HCT116 (cell line): ENCODE results near the gene GRAMD2A. TPM values are rescaled to one million over a fixed set of nuclear protein-coding genes. Genes with fewer than 3 reads are reported as not detected.

Experiments
- ATAC-seq: fragments of 200-7000 bp; cut with Tn5 transposase; 2 replicates; pipeline ENCODE4 v1.9.1; 2020; ENCODE audit warnings: mild to moderate bottlenecking, moderate library complexity
- BruUV-seq: library from RNA; stranded (reverse); fragments of 400-500 nt; replicated peaks from 2 replicates; lab custom pipeline; 2021; lab: Mats Ljungman, UMichigan
- CTCF ChIA-PET: fragments of 300-600 bp; sonication (Branson Sonifier 250); formaldehyde crosslinking; loops from one replicate; lab custom pipeline; 2021; ENCODE audit warnings: antibody characterized with exemption; lab: Charles Lee
- POLR2A ChIA-PET: fragments of 300-600, 350-600 bp; sonication (Branson Sonifier 250); formaldehyde crosslinking; loops from one replicate; lab custom pipeline; 2021; ENCODE audit warnings: antibody characterized with exemption; lab: Charles Lee
- RAD21 ChIA-PET, 2 experiments: fragments of 300-600 bp; sonication (Branson Sonifier 250); formaldehyde crosslinking; loops; one replicate each; lab custom pipeline; 2023; ENCODE audit warnings: low total read pairs in 2 of 2; ENCODE audit not compliant: uncharacterized antibody in 2 of 2, unreplicated experiment in 2 of 2, low non-redundant PET in 1 of 2; lab: Charles Lee
- DNase-seq: peaks from one replicate; pipeline ENCODE4 v3.0.0-alpha.2; 2010; ENCODE audit warnings: low read depth, low spot score
- H2AFZ ChIP-seq: fragments of 200-600 bp; shearing (Covaris generic), sonication (generic); 2 replicates; pipeline ENCODE4 v1.6.1; 2017; ENCODE audit warnings: low read depth, mixed run types, mixed read lengths, antibody characterized with exemption, low read length; ENCODE audit not compliant: poor library complexity, severe bottlenecking
- H3K27ac ChIP-seq: 2 replicates; pipeline ENCODE4 v1.5.1; 2012; ENCODE audit warnings: low read depth, low read length
- H3K27me3 ChIP-seq: fragments of 200-600 bp; sonication (generic); 2 replicates; pipeline ENCODE4 v1.6.1; 2016; ENCODE audit warnings: mixed run types, low read length, mixed read lengths; ENCODE audit not compliant: insufficient read depth
- H3K36me3 ChIP-seq, 2 experiments: fragments of 200-500 bp in 1 of 2; fragments of 200-600 bp in 1 of 2; sonication (Bioruptor generic) in 1 of 2; sonication (generic) in 1 of 2; 2 replicates each; pipeline versions ENCODE4 v1.5.1 to v1.6.1; 2014 to 2016; ENCODE audit warnings: low read length in 2 of 2, inconsistent platforms in 1 of 2, mixed read lengths in 1 of 2, mixed run types in 1 of 2; ENCODE audit not compliant: insufficient read depth in 2 of 2, control insufficient read depth in 1 of 2
- H3K4me1 ChIP-seq, 2 experiments: fragments of 200-600 bp in 1 of 2; sonication (generic) in 1 of 2; 2 replicates each; pipeline versions ENCODE4 v1.5.1 to v1.6.1; 2012 to 2017; ENCODE audit warnings: low read length in 2 of 2, inconsistent platforms in 1 of 2, mild to moderate bottlenecking in 1 of 2, mixed read lengths in 1 of 2, mixed run types in 1 of 2, moderate library complexity in 1 of 2; ENCODE audit not compliant: insufficient read depth in 2 of 2, control insufficient read depth in 1 of 2
- H3K4me2 ChIP-seq: fragments of 200-600 bp; sonication (generic); 2 replicates; pipeline ENCODE4 v1.6.1; 2017; ENCODE audit warnings: mixed run types, low read length, mixed read lengths
- H3K4me3 ChIP-seq, 2 experiments: fragments of 200-600 bp in 1 of 2; sonication (generic) in 1 of 2; replicated peaks in 1 of 2; 2 replicates each; pipeline ENCODE4 v1.5.1; 2011 to 2016; ENCODE audit warnings: low read length in 2 of 2, control low read depth in 1 of 2, low read depth in 1 of 2, mild to moderate bottlenecking in 1 of 2, mixed read lengths in 1 of 2, mixed run types in 1 of 2
- H3K79me2 ChIP-seq: fragments of 200-600 bp; sonication (generic); 2 replicates; pipeline ENCODE4 v1.6.1; 2017; ENCODE audit warnings: mild to moderate bottlenecking, mixed run types, low read length, moderate library complexity, mixed read lengths; ENCODE audit not compliant: insufficient read depth
- H3K9ac ChIP-seq: fragments of 200-600 bp; sonication (generic); 2 replicates; pipeline ENCODE4 v1.6.1; 2016; ENCODE audit warnings: low read length, mixed read lengths
- H3K9me2 ChIP-seq: fragments of 200-600 bp; sonication (generic), shearing (Covaris generic); 2 replicates; pipeline ENCODE4 v1.6.1; 2017; ENCODE audit warnings: mixed run types, mild to moderate bottlenecking, moderate library complexity; ENCODE audit not compliant: insufficient read depth
- H3K9me3 ChIP-seq, 2 experiments: fragments of 200-500 bp in 1 of 2; fragments of 200-600 bp in 1 of 2; sonication (Bioruptor generic) in 1 of 2; sonication (generic) in 1 of 2; 2 replicates each; pipeline ENCODE4 v1.6.1; 2014 to 2017; ENCODE audit warnings: low read length in 2 of 2, mixed read lengths in 2 of 2, inconsistent platforms in 1 of 2, low read depth in 1 of 2, mild to moderate bottlenecking in 1 of 2, mixed run types in 1 of 2, moderate library complexity in 1 of 2; ENCODE audit not compliant: control insufficient read depth in 1 of 2, insufficient read depth in 1 of 2
- H4K20me1 ChIP-seq: fragments of 200-600 bp; sonication (generic), shearing (Covaris generic); 2 replicates; pipeline ENCODE4 v1.6.1; 2017; ENCODE audit warnings: mixed run types, mild to moderate bottlenecking, moderate library complexity; ENCODE audit not compliant: insufficient read depth
- CEBPB ChIP-seq: IDR thresholded peaks from 2 replicates; pipeline ENCODE4 v1.6.1; 2012; ENCODE audit warnings: low read depth
- EGR1 ChIP-seq: IDR thresholded peaks from 2 replicates; pipeline ENCODE4 v1.6.1; 2012; ENCODE audit warnings: low read depth
- EZH2 ChIP-seq: fragments of 200-600 bp; sonication (generic); IDR thresholded peaks from 2 replicates; pipeline ENCODE4 v1.6.1; 2017; ENCODE audit warnings: antibody characterized with exemption, mixed run types
- EZH2phosphoT487 ChIP-seq: fragments of 200-600 bp; IDR thresholded peaks from 2 replicates; pipeline ENCODE4 v1.6.1; 2018; ENCODE audit warnings: antibody characterized with exemption, borderline replicate concordance
- FOSL1 ChIP-seq: IDR thresholded peaks from 2 replicates; pipeline ENCODE4 v1.6.1; 2012; ENCODE audit warnings: low read depth
- JUND ChIP-seq: IDR thresholded peaks from 2 replicates; pipeline ENCODE4 v1.6.1; 2012
- SRF ChIP-seq: IDR thresholded peaks from 2 replicates; pipeline ENCODE4 v1.6.1; 2012; ENCODE audit warnings: low read depth
- TCF7L2 ChIP-seq: IDR thresholded peaks from 2 replicates; pipeline ENCODE4 v1.7.0; 2011; ENCODE audit warnings: borderline replicate concordance, inconsistent platforms; ENCODE audit not compliant: insufficient read depth, insufficient read length; ENCODE audit errors: extremely low read depth
- YY1 ChIP-seq: IDR thresholded peaks from 2 replicates; pipeline ENCODE4 v1.6.1; 2011; ENCODE audit warnings: low read length, low read depth, moderate library complexity, mild to moderate bottlenecking; ENCODE audit not compliant: insufficient replicate concordance; ENCODE audit errors: extremely low read depth
- ZFX ChIP-seq: fragments of 450-650 bp; IDR thresholded peaks from 2 replicates; pipeline ENCODE4 v1.6.1; 2017
- intact Hi-C: fragments of 100-400 bp; cut with micrococcal nuclease; formaldehyde crosslinking; loops from 2 replicates; pipeline ENCODE4 v1.10.0; 2022
- total RNA-seq: library from RNA; stranded (reverse); gene quantifications from one replicate; pipeline ENCODE4 v1.2.1, GENCODE V29; 2021; ENCODE audit not compliant: unreplicated experiment
- TF ChIP-seq, protein P1 (sequence below): IDR thresholded peaks from 2 replicates; pipeline ENCODE4 v1.6.1; 2012
- TF ChIP-seq, protein P2 (sequence below): IDR thresholded peaks from 2 replicates; pipeline ENCODE4 v1.6.1; 2011; ENCODE audit warnings: mild to moderate bottlenecking, low read length, moderate library complexity; ENCODE audit not compliant: insufficient replicate concordance; ENCODE audit errors: extremely low read depth
- TF ChIP-seq, protein P3 (sequence below): IDR thresholded peaks from 2 replicates; pipeline ENCODE4 v1.6.1; 2012; ENCODE audit warnings: low read depth

The GRAMD2A gene
- total RNA-seq, 1 experiment from 2014 or later = 8.0 TPM

DNA sequence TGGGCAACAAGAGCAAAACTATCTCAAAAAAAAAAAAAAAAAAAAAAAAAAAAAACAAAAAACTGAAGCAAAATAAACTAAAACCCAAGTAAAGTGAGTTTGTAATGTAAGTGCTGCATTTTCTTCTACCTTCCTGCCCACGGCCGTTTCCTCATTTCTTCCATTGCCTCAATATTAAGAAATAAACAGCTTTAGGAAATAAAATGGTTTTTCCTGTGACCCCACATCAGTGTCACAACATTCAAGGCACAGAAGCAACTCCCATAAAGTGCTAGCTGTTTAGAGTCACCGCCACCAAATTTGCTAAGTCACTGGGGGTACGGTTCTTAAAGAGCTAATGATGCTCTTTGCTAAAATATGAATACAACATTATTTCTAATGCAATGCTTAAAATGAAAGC, 30.1 kb upstream of the GRAMD2A start:
- POLR2A ChIA-PET = interaction anchor here (0.7 to 3.8 kb wide), 8 partner anchors 10 to 925 kb away, joined by 3 to 48 read pairs (median 6); no protein-coding TSS in a partner anchor
- no peak for ATAC-seq
- Histone ChIP-seq H3K79me2 (peaks cover 93% of the 10 kb centered on the region), H3K9me2 (no peaks in the 10 kb centered on the region), H3K4me2 (peak overlapping the region; percentile 99), H3K4me3 (peak overlapping the region; percentile 82 to 94), H3K9me3 (no peaks in the 10 kb centered on the region), H3K36me3 (peaks cover 7 to 37% of the 10 kb centered on the region in 2 experiments; a peak in 3 of 4 replicates), H4K20me1 (peaks cover 49% of the 10 kb centered on the region; the same call in 1 of the 2 replicates), H3K27ac (peak overlapping the region; percentile 92), H3K9ac (peak overlapping the region; percentile 94), H3K4me1 (peaks cover 59 to 74% of the 10 kb centered on the region in 2 experiments)
- RAD21 ChIA-PET = interaction anchor here in 1 of 2 experiments (2.3 kb wide), 1 partner anchor 30 kb away, joined by 9 read pairs; the partner anchor contains the start of gene GRAMD2A
- CTCF ChIA-PET = interaction anchor here (0.7 to 1.9 kb wide), 5 partner anchors 10 to 69 kb away, joined by 3 to 12 read pairs (median 4); partner anchors contain the start of gene GRAMD2A
- intact Hi-C loops = loop anchor here (10.0 kb wide), 1 partner anchor 933 kb away; no protein-coding TSS in a partner anchor
- TF ChIP-seq CEBPB = no peak
- TF ChIP-seq, all 23 proteins: peak for 0
- Histone ChIP-seq H3K27me3 (no peaks in the 10 kb centered on the region), H2AFZ (no peak overlapping the region)
- no peak for DNase-seq
- no TSS peak for BruUV-seq

DNA sequence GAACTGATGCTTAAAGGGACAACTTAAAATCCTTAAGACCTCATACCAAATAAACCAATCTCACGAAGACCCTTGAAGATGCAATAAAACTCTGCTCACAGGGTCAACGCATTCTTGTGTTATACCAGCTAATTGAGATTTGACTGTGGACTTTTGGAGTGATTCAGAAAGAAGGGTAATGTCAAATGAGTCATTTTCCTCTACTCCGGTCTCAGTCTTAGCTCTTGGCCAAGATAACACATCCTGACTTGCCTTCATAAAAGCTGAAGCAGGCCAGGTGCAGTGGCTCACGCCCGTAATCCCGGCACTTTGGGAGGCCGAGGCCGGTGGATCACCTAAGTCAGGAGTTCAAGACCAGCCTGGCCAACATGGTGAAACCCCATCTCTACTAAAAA, 29.6 kb upstream of the GRAMD2A start:
- CTCF ChIA-PET = interaction anchor here (0.7 to 1.9 kb wide), 9 partner anchors 10 to 68 kb away, joined by 3 to 12 read pairs (median 4); partner anchors contain the start of gene GRAMD2A
- Histone ChIP-seq H3K9me2 (no peaks in the 10 kb centered on the region), H3K4me3 (peak overlapping the region; percentile 82 to 94), H3K27ac (peak overlapping the region; percentile 92), H3K4me1 (peaks cover 57 to 74% of the 10 kb centered on the region in 2 experiments), H3K36me3 (peaks cover 7 to 42% of the 10 kb centered on the region in 2 experiments; a peak in 3 of 4 replicates), H2AFZ (no peak overlapping the region), H4K20me1 (peaks cover 53% of the 10 kb centered on the region; the same call in 1 of the 2 replicates), H3K4me2 (peak overlapping the region; percentile 99), H3K9ac (peak overlapping the region; percentile 94), H3K79me2 (peaks cover 96% of the 10 kb centered on the region), H3K27me3 (no peaks in the 10 kb centered on the region), H3K9me3 (no peaks in the 10 kb centered on the region)
- BruUV-seq = no TSS peak
- intact Hi-C loops = loop anchor here (10.0 kb wide), 1 partner anchor 932 kb away; no protein-coding TSS in a partner anchor
- RAD21 ChIA-PET = interaction anchor here in 1 of 2 experiments (2.3 kb wide), 1 partner anchor 29 kb away, joined by 9 read pairs; the partner anchor contains the start of gene GRAMD2A
- ATAC-seq (0 out of 2 replicates have a peak, but pooled peaks have one; percentile 3), DNase-seq (peak; percentile 59)
- POLR2A ChIA-PET = interaction anchor here (0.7 to 3.8 kb wide), 8 partner anchors 10 to 30 kb away, joined by 3 to 48 read pairs (median 6); no protein-coding TSS in a partner anchor
- no peak for TF ChIP-seq JUND
- TF ChIP-seq, protein P1, sequence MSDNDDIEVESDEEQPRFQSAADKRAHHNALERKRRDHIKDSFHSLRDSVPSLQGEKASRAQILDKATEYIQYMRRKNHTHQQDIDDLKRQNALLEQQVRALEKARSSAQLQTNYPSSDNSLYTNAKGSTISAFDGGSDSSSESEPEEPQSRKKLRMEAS = no peak
- TF ChIP-seq TCF7L2 = no peak
- TF ChIP-seq, protein P2, sequence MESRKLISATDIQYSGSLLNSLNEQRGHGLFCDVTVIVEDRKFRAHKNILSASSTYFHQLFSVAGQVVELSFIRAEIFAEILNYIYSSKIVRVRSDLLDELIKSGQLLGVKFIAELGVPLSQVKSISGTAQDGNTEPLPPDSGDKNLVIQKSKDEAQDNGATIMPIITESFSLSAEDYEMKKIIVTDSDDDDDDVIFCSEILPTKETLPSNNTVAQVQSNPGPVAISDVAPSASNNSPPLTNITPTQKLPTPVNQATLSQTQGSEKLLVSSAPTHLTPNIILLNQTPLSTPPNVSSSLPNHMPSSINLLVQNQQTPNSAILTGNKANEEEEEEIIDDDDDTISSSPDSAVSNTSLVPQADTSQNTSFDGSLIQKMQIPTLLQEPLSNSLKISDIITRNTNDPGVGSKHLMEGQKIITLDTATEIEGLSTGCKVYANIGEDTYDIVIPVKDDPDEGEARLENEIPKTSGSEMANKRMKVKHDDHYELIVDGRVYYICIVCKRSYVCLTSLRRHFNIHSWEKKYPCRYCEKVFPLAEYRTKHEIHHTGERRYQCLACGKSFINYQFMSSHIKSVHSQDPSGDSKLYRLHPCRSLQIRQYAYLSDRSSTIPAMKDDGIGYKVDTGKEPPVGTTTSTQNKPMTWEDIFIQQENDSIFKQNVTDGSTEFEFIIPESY = no peak
- TF ChIP-seq, protein P3, sequence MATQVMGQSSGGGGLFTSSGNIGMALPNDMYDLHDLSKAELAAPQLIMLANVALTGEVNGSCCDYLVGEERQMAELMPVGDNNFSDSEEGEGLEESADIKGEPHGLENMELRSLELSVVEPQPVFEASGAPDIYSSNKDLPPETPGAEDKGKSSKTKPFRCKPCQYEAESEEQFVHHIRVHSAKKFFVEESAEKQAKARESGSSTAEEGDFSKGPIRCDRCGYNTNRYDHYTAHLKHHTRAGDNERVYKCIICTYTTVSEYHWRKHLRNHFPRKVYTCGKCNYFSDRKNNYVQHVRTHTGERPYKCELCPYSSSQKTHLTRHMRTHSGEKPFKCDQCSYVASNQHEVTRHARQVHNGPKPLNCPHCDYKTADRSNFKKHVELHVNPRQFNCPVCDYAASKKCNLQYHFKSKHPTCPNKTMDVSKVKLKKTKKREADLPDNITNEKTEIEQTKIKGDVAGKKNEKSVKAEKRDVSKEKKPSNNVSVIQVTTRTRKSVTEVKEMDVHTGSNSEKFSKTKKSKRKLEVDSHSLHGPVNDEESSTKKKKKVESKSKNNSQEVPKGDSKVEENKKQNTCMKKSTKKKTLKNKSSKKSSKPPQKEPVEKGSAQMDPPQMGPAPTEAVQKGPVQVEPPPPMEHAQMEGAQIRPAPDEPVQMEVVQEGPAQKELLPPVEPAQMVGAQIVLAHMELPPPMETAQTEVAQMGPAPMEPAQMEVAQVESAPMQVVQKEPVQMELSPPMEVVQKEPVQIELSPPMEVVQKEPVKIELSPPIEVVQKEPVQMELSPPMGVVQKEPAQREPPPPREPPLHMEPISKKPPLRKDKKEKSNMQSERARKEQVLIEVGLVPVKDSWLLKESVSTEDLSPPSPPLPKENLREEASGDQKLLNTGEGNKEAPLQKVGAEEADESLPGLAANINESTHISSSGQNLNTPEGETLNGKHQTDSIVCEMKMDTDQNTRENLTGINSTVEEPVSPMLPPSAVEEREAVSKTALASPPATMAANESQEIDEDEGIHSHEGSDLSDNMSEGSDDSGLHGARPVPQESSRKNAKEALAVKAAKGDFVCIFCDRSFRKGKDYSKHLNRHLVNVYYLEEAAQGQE = no peak
- no peak for TF ChIP-seq EZH2phosphoT487
- TF ChIP-seq EGR1 = no peak
- TF ChIP-seq FOSL1 = no peak
- TF ChIP-seq SRF = no peak
- TF ChIP-seq ZFX = no peak
- no peak for TF ChIP-seq EZH2
- TF ChIP-seq YY1 = no peak
- TF ChIP-seq CEBPB = no peak
